ENCODE measurements around the gene PRTFDC1. TPM values are rescaled to one million over a fixed set of nuclear protein-coding genes. Genes with fewer than 3 reads are reported as not detected.

PRTFDC1 gene, protein sequence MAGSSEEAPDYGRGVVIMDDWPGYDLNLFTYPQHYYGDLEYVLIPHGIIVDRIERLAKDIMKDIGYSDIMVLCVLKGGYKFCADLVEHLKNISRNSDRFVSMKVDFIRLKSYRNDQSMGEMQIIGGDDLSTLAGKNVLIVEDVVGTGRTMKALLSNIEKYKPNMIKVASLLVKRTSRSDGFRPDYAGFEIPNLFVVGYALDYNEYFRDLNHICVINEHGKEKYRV
- polyA plus RNA-seq: 10 to 100 TPM in 1 of 3 donors, 1 to 10 TPM in 2; 2.1 to 11.2 (median 2.3) TPM

DNA sequence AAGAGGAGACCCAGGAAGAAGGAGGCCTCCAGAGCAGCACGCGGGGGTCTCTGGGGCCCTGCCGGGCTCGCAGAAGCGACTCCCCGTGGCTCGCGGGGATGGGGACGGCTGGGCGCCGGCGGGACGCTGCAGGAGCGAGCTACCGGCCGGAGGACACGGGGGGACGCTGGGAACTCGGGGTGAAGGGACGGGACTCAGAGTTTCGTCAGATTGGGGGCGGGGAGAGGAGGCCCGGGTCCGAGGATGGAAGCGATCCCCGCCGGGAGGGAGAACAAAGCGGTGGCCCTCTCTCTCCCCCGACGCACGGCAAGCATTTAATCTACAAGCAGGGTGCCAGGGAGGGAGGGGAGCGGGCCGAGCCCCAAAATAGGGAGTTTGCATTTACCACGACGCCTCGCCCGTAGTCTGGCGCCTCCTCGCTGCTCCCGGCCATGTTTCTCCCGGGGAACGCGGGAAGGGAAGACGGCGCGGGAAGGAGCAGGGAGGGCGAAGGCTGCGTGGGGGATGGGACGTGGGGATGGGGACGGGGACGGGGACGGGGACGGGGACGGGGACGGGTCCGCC lies at the start of gene PRTFDC1:
Gene PRTFDC1, minus strand, starts transcription at position 464 of the 564 bp plus-strand sequence. Its CDS starts 31 bp downstream, at position 433.
- peak within 1 kb of the TSS; percentile 10 for H3K27ac ChIP-seq (ENCODE audit: low read depth, low read length)
- 3 to 4% (median 4%) methylated on average over 37 to 55 of the region's 56 CpGs for WGBS, 3 donors

DNA sequence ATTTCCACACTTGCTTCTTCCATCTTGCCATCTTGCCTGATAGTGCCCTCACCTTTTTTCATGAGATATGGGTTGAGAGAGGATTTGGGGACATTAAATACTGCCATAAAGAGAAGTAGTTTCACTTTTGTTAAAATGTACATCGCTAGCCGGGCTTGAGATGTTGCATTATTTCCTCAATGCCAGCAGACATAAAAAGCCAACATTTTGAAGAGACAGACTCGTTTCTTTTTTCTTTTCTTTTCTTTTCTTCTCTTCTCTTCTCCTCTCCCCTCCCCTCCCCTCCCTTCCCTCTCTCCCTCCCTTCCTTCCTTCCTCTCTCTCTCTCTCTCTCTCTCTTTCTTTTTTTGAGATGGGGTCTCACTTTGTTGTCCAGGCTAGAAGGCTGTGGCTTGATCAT lies 45.6 kb upstream of the PRTFDC1 start:
- H3K27ac ChIP-seq (ENCODE audit: low read depth, low read length): no peak overlapping the region
- 82 to 86% (median 84%) methylated on average over 3 of the region's 3 CpGs for WGBS, 3 donors

DNA sequence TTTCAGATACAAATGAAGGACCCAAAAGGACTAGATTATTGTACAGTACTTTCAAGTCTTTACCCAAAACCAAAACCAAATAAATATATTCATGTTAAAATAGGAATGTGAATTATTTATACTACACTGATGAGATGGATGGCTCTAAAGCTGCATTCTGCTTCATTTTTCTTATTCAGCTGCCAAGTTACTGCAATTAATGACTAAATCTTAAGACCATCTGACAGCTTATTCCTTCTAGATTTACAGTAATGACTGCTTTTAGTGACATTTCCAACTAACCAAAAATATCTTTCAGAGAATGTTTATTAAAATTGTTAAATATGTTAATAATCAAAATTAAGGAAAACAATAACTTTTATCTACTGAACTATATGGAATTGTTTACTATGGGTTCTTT lies 42.7 kb upstream of the PRTFDC1 start:
- no peak overlapping the region for H3K27ac ChIP-seq (ENCODE audit: low read depth, low read length)

DNA sequence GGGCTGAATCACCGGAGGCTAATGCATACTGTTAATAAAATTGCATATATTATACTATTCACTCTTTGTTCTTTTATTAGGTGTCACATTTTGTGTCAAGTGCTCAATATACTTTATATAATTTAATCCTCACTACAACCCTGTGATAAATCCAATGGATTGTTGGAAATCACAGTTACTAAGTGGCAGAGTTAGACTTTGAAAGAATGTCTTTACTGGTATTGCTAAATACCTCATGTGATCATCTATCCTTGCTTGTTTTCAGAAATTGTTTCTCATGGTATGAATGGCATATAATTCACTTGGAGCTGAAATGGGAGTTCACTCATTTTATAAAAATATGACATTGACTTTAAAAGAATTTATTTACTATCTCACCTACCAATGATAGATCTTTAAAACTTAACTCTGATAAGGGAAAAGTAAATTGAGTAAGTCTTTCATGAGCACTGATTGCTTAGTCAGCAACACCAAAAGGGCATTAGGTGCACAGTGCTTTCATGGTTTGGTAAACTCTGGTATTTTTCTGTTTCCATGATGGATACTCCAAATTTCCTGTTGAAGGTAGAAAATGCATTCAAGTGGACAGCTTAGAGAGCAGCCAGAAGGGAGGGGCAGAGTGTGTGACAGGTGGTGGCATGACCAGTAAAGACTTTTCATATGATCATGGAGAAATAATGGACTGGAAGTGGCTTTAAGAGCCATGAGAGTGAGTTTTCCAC lies 41.0 kb upstream of the PRTFDC1 start:
- WGBS, 3 donors: 97 to 100% (median 98%) methylated on average over 1 of the region's 1 CpG
- no peak overlapping the region for H3K27ac ChIP-seq (ENCODE audit: low read depth, low read length)

DNA sequence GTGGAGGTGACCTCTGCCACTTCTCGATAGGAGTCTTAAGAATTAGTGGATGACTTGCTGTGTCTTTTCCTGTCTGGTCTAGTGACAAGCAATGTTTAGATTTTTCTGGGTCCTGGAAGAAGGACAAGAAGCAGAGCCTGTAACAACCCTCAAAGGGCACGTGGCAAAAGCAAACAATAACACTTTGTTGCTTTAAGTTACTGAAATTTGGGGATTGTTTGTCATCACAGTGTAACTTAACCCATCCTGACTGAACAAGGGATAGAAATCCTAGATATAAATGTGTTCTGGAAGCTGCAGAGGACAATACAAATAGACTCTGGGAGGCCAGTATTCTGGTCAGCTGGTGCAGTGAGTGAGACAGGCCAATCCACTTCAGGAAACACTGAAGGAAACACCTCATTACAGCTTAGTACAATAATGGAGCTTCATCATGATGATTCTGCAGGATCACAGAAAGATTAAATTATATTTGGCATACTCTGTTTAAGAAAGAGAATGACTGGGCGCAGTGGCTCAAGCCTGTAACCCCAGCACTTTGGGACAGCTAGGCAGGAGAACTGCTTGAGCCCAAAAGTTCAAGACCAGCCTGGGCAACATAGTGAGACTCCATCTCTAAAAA lies 40.2 kb upstream of the PRTFDC1 start:
- WGBS, 3 donors: 84 to 90% (median 85%) methylated on average over 3 of the region's 3 CpGs
- H3K27ac ChIP-seq (ENCODE audit: low read depth, low read length): no peak overlapping the region

DNA sequence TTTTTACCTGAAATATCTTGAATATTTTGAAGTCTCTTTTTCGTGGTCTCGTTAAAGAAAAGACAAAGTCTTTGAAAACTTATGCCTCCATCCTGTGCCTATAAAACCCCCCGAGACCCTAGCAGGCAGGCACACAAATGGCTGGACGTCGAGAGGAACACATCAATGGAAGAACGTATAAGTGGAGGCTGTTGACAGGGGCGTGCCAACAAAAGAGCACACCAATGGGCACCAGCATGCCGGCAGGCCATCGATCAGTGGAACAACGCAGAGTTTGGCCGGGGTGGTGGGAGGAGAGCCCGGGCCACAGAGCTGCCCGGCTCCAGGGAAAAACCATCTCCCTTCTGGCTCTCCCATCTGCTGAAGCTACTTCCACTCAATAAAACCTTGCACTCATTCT lies 38.9 kb upstream of the PRTFDC1 start:
- WGBS, 3 donors: 85 to 90% (median 88%) methylated on average over 13 of the region's 13 CpGs
- H3K27ac ChIP-seq (ENCODE audit: low read depth, low read length): no peak overlapping the region

DNA sequence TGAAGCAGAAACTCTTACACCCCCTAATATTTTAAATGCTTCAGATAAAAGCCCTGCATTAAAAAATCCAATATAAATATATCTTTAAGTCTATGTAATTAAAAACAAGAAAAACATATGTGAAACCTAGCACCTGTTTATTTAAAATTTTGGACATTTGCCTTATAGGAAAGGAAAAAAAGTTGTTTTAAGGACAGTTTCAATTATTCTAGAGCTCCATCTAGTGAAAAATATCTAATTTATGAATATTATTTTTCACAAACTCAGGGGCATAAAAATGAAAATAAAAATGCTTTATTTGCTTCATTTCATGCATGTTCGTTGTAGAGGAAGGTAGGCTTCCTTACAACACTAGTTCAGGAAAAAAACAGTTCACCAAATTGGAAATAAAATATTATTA lies 37.5 kb upstream of the PRTFDC1 start:
- no peak overlapping the region for H3K27ac ChIP-seq (ENCODE audit: low read depth, low read length)
- 11 to 24% (median 14%) methylated on average over 1 of the region's 1 CpG for WGBS, 3 donors

DNA sequence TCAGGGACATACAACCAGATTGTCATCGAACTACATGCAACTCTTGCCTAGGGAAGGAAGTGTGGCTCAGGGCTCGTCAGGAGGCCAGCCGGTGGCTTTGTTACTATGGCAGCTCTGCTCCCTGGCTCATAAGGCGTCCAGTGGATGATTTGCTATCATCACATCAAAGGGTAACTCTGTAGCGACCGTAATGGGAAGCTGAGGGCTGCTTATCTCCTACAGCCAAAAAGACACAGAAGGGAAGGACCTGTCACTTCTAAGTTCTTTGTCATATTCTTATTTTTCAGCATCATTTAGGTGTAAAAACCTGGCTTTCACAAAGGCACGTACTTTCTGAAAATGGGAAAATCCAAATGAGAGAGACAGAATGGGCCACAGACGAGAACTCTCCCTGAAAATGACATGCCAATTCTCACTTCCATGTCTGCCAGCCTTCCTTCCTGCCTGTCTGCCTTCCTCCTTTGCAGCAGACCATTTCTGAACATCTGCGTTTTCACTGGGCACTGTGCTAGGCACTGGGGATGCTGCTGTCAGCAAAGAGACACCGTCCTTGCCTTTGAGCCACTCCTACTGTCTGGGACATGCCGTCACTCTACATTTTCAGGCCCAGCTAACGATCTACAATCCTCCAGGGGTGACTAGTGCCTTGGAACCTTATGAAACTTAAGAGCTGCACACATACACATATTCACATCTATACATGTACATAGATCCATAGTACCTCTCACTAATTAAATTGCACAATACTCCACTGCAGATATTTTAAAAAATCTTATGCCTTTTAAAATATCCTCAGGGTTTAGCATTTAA lies 36.6 kb upstream of the PRTFDC1 start:
- no peak overlapping the region for H3K27ac ChIP-seq (ENCODE audit: low read depth, low read length)
- WGBS, 3 donors: 54 to 74% (median 60%) methylated on average over 12 of the region's 12 CpGs

DNA sequence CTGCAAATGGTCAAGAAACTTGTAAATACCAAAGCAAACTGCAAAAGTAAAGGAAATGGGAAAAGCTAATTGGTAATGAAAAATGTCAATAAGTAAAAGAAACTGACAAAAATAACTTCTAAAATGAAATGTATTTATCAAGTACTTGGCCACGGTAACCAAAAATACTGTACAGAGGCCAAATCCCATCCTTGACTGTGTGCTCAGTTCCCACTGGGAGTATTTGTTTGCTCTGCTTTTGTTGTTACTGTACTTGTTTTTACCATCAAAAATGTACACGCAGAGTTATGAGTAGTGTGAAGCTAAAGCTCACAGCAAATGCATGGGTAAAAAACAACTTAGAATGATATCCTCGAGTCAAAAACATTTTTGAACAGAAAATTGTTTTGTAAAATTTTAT lies 32.5 kb upstream of the PRTFDC1 start:
- H3K27ac ChIP-seq (ENCODE audit: low read depth, low read length): no peak overlapping the region
- 35 to 51% (median 43%) methylated on average over 3 of the region's 3 CpGs for WGBS, 3 donors

DNA sequence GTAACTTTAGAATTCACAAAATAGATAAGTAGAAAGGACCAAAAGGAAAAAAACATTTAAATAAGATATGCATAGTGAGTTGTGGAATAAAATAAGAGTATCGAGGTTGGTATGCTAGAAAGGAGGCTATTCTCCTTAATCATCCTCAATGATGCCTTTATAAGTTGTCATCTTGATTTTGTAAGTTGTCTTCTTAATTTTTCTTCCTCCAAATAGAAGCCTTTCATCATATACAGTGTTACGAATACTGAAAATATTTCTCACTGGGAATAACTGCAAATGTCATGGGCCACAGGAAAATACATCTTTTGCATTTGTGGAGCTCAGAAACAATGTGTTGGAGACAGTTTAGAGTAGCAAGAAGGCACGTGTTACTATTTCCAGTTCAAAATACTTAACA lies 31.5 kb upstream of the PRTFDC1 start:
- 69 to 78% (median 74%) methylated on average over 3 of the region's 3 CpGs for WGBS, 3 donors

DNA sequence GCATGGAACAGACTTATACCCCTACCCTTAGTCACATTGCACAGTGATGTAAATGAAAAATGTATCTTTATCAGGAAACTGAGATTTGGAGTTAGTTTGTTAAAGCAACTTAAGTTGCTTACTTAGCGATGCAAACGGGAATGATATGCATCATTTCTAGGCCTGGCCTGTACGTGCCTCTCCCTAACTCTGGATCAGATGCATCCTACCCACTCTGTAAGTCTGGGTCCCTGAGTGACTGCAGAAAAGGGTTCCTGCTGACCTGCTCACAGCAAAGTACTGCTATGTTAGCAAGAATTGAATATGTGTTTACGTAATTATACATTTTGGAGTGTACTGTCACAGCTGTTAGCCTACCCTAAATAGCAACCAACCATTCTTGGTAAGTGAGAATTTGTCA lies 30.7 kb upstream of the PRTFDC1 start:
- 96 to 97% (median 97%) methylated on average over 4 of the region's 4 CpGs for WGBS, 3 donors
- H3K27ac ChIP-seq (ENCODE audit: low read depth, low read length): no peak overlapping the region

More for the DNA sequence above, 31.5 kb upstream of the PRTFDC1 start:
- no peak overlapping the region for H3K27ac ChIP-seq (ENCODE audit: low read depth, low read length)

DNA sequence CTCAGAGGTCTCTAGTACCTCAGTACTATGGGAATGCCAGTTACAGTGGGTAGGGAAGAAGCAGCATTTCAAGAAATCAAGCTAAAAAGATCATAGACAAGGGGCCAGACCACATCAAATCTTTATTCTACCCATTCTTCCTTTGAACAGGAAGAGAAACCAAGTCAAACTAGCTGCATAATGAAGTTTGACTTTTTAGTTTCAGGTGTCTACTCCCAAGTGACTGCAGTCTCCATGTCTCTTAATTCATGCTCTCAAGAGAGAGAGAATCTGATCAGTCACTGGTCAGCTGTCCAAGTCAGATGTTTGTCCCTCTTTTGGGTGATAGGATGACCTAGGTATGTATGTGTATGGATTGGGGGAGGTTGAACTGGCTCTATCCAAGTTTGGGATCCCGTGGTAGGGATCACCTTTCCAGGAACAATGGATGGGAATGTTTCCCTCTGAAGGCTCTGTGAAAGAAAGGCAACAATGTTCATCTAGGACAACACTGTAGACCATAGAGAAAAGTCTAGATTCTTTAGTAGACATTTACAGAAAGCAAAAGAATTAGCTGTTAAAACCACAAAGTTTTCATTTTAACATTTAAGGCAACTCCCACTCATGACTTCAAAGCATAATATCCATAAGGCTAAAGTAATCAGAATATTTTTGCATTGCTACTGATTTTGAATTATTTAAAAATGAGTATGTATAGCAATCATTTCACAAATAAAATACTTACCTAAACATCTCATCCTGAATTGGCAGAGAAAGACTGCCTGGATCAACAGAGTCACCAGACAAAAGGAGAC lies 30.1 kb upstream of the PRTFDC1 start:
- H3K27ac ChIP-seq (ENCODE audit: low read depth, low read length): no peak overlapping the region
- 89 to 100% (median 90%) methylated on average over 1 of the region's 1 CpG for WGBS, 3 donors

DNA sequence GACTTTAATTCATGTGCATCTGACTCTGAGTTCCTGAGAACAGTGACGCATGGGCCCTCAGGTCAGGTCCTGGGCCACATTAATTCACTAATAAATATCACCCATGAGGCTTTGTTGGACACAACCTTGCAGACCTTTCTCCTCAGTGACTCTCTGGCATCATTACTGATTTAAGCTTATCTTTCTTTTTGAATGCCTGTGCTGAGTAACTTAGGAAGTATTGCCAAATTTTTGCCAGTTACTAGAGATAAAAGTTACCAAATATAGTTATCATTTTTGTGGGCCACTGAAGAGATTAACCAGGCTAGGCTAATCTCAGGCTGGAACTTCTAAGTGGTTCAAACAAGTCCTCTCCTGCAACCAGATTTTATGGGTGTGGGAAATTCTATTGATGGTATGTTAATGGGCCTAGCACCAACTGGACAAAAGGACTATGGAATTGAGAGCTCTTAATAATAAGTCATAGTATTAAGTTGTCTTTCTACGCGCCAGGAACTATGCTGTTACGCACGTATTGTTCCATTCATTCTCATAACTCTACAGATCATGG lies 28.8 kb upstream of the PRTFDC1 start:
- no peak overlapping the region for H3K27ac ChIP-seq (ENCODE audit: low read depth, low read length)
- WGBS, 3 donors: 80 to 87% (median 85%) methylated on average over 5 of the region's 5 CpGs

DNA sequence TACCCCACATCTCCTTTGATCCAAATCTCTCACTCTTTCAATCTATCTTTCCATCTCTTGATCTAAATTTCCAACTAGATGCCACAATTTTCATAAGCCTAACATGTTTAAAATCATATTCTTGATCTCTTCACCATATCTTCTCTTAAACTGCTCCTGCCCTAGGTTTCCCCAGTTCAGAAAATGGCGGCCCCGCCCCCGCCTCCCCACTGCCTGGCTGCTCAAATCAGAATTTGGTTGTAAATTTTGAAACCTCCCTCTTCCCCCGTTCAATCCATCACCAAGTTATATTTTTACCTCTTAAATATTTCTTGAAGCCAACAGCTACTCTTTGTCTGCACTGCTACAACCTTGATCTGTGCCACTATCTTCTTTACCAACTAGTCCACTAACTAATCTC lies 27.3 kb upstream of the PRTFDC1 start:
- 92 to 95% (median 94%) methylated on average over 4 of the region's 4 CpGs for WGBS, 3 donors
- H3K27ac ChIP-seq (ENCODE audit: low read depth, low read length): no peak overlapping the region

DNA sequence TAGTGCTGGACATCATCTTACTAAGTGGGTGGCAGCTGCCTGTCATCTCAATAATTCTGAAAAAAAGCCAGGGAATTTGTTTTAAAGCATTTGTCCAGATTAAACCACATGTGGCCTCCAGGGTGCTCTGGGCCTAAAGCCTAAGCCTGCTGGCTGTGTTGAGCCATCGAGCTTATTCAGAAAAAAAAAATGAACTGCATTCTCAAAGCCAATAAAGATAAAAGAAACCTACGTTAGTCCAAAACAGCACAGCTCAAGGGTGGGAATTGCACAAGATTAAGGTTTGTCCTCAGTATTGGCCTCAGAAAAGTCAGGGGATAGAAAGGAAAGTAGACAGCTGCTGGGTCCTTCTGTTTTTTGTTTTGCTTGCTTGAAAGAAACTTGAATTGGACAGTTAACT lies 22.6 kb upstream of the PRTFDC1 start:
- no peak overlapping the region for H3K27ac ChIP-seq (ENCODE audit: low read depth, low read length)
- 22 to 49% (median 29%) methylated on average over 2 of the region's 2 CpGs for WGBS, 3 donors

DNA sequence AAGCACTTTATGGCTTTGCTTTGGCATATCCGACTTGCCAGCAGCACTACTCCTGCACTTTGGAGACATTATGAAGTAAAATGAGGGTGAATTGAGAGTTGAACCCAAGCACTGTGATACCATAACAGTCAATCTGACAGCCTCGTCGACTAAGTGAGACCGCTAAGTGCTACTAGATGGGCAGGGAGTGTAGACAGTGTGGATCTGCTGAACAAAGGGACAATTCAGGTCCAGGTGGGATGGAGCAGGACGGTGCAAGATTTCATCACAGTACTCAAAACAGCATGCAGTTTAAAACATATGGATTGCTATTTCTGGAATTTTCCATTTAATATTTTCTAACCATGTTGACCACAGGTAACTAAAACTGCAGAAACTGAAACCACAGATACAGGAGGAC lies 20.8 kb upstream of the PRTFDC1 start:
- 73 to 87% (median 81%) methylated on average over 5 of the region's 5 CpGs for WGBS, 3 donors
- H3K27ac ChIP-seq (ENCODE audit: low read depth, low read length): no peak overlapping the region

DNA sequence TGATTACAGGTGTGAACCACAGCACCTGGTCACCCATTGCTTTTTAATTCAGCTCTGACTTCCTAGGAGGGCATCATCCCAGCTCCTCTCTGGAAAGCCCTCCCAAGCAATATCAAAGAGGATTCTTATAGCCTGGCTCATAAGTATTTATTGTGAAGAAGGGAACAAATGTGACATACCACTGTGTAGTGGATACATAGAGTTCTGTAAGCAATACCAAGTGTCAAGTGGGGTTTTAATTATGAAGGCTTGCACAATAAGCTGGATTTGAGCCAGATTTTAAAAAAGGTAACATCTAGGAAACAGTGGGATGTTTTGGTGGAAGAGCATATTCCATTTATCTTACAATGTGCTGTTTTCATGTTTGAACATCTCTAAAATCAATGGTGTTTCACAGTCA lies 19.0 kb upstream of the PRTFDC1 start:
- H3K27ac ChIP-seq (ENCODE audit: low read depth, low read length): no peak overlapping the region

DNA sequence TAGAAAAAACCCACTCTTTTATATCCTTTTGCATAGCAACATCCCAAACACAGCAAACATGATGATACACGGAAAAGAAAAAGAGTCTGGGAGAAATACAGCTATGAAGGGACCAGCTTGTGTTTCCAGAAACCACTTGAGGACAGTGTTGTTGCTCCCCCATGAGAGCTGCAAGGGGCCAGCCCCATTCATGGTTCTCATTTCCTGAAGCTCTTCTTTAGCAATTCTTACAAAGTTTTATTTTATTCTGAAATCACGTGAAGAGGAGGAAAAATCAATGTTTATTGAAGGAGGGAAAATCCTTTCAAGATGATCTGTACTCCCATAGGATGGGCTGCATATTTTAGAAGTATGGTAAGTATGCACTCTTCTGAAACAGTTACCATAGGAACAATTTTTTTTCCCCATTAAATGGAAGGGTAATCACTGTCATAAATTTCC lies 17.5 kb upstream of the PRTFDC1 start:
- 49 to 60% (median 55%) methylated on average over 2 of the region's 2 CpGs for WGBS, 3 donors
- H3K27ac ChIP-seq (ENCODE audit: low read depth, low read length): no peak overlapping the region
